Breast epithelium (tissue), 4 donors: Measurements from ENCODE around the gene MARCHF7. TPM values are rescaled to one million over a fixed set of nuclear protein-coding genes. Genes with fewer than 3 reads are reported as not detected.
"Not testable (repeated sequence)": the region's sequence is repeated elsewhere in the genome, so short reads cannot be mapped to it uniquely, and the experiment has no call there.

Source experiments
- DNase-seq, 2 donors: peaks; one replicate each; pipeline ENCODE4 v3.0.0-alpha.2; 2019; ENCODE audit warnings: low spot score in 2 of 2
- H3K27ac ChIP-seq, 2 donors: fragments of 200-600 bp; sonication (generic) in 1 of 2; one replicate each; pipeline ENCODE4 v1.5.1; 2016 to 2019; ENCODE audit warnings: mild to moderate bottlenecking in 1 of 2
- H3K27me3 ChIP-seq, 2 donors: fragments of 200-600 bp; sonication (generic) in 1 of 2; one replicate each; pipeline versions ENCODE4 v1.5.1 to v1.6.0; 2017 to 2019; ENCODE audit warnings: control low read depth in 1 of 2, mild to moderate bottlenecking in 1 of 2
- H3K36me3 ChIP-seq: fragments of 200-600 bp; one replicate; pipeline ENCODE4 v1.5.1; 2019
- H3K4me1 ChIP-seq, 2 donors: fragments of 200-600 bp; sonication (generic); one replicate each; pipeline ENCODE4 v1.5.1; 2016 to 2019; ENCODE audit warnings: control low read depth in 1 of 2
- H3K4me3 ChIP-seq, 3 donors: fragments of 200-600 bp; sonication (generic); 1 replicate in 2 of 3; 2 replicates in 1 of 3; pipeline ENCODE4 v1.5.1; 2016 to 2019; ENCODE audit warnings: mild to moderate bottlenecking in 3 of 3, moderate library complexity in 2 of 3
- H3K9me3 ChIP-seq, 2 donors: fragments of 200-600 bp; sonication (generic) in 1 of 2; one replicate each; pipeline ENCODE4 v1.5.1; 2016 to 2019; ENCODE audit warnings: control low read depth in 1 of 2
- POLR2A ChIP-seq: fragments of 450-650 bp; IDR thresholded peaks from one replicate; pipeline ENCODE4 v1.6.1; 2016; ENCODE audit warnings: antibody characterized with exemption, mild to moderate bottlenecking, moderate library complexity
- POLR2AphosphoS5 ChIP-seq, 3 donors: sonication (generic); formaldehyde crosslinking; IDR thresholded peaks; one replicate each; pipeline ENCODE4 v1.6.1; 2017; ENCODE audit warnings: antibody characterized with exemption in 3 of 3
- intact Hi-C: fragments of 100-400 bp; cut with DNase I; formaldehyde crosslinking; loops from one replicate; pipeline ENCODE4 v1.15.1; 2023; ENCODE audit warnings: low total_unique reads
- total RNA-seq, 3 donors: library from RNA; depleted of rRNA; stranded (reverse); fragments of >200 nt; gene quantifications; one replicate each; pipeline ENCODE4 v1.1.0, GENCODE V29; 2016
- TF ChIP-seq, protein P1 (sequence below), 3 donors: fragments of 450-650 bp; IDR thresholded peaks; one replicate each; pipeline ENCODE4 v1.5.1; 2016 to 2017; ENCODE audit warnings: antibody characterized with exemption in 3 of 3, mild to moderate bottlenecking in 3 of 3, moderate library complexity in 3 of 3

The MARCHF7 gene
- total RNA-seq, 3 donors from 2014 or later, result 85.9 to 154 (median 128) TPM

DNA sequence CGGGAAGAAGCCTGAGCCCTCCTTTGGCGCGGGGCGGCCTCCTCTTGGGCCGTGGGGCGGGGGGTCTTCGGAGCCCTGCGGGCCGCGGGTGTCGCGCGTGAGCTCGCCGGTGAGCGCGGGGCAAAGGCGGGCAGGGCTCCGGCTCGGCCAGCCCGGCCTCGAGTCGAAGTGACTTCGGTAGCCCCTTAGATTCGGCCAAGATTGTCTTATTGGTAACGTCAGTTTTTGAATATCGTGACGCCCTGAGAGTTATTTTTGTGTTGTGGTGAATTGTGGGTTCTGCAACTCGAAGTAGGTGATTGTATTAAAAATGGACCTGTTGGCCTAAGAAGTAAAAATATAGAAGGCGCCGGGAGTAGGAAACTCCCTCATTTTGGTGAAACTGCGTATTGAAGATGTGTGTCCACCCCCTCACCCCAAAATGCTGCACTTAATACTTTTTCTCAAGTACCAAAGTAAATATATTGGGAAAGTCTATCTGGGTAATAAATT, 669 bp downstream of the MARCHF7 start:
- Histone ChIP-seq H3K27ac (peak overlapping the region; percentile 97 to 99), H3K4me1 (peaks cover 0 to 23% of the 10 kb centered on the region in 2 donors), H3K9me3 (no peaks in the 10 kb centered on the region), H3K36me3 (peaks cover 3% of the 10 kb centered on the region), H3K4me3 (peak overlapping the region; percentile 84 to 99 (median 94)), H3K27me3 (no peaks in the 10 kb centered on the region)
- intact Hi-C loops, result no loop called here
- TF ChIP-seq POLR2A (no peak), POLR2AphosphoS5 (IDR thresholded peaks at IDR 0.05) (no peak)
- TF ChIP-seq, protein P1, sequence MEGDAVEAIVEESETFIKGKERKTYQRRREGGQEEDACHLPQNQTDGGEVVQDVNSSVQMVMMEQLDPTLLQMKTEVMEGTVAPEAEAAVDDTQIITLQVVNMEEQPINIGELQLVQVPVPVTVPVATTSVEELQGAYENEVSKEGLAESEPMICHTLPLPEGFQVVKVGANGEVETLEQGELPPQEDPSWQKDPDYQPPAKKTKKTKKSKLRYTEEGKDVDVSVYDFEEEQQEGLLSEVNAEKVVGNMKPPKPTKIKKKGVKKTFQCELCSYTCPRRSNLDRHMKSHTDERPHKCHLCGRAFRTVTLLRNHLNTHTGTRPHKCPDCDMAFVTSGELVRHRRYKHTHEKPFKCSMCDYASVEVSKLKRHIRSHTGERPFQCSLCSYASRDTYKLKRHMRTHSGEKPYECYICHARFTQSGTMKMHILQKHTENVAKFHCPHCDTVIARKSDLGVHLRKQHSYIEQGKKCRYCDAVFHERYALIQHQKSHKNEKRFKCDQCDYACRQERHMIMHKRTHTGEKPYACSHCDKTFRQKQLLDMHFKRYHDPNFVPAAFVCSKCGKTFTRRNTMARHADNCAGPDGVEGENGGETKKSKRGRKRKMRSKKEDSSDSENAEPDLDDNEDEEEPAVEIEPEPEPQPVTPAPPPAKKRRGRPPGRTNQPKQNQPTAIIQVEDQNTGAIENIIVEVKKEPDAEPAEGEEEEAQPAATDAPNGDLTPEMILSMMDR (IDR thresholded peaks at IDR 0.05), result no peak
- no peak for DNase-seq

DNA sequence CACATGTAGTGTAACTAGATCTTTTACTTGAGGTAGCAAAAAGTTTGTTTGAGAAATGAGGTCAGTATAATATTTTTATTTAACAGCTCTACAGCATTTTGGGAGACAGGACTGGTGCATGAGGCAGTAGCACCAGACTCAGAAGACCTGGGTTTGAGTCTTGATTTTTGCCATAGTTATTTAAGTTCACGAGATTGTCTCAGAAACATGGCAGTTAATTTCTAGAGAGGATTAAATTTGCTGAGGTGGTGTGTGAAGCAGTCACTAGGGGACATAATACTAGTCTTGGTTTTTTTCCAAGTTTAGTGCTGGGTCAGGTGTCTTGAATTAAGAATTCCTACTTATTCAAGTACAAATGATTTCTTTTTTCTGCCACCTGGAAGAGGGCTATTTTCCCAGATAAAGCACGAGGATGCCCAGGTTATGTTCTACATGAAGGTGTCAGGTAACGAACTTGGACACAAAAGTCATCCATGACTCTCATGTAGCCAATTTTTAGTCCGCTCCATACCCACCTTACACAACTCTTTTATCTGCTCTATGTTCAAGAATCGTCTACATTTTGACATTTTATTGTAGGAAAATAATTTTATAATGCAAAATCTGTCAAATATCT, 1.4 kb downstream of the MARCHF7 start:
- no peaks in the 10 kb centered on the region for H3K27me3 ChIP-seq
- no peak for DNase-seq
- H3K36me3 ChIP-seq, result peaks cover 3% of the 10 kb centered on the region
- peak overlapping the region; percentile 97 to 99 for H3K27ac ChIP-seq
- H3K4me1 ChIP-seq, result peaks cover 0 to 23% of the 10 kb centered on the region in 2 donors
- TF ChIP-seq POLR2AphosphoS5 (IDR thresholded peaks at IDR 0.05), result no peak
- TF ChIP-seq POLR2A, result no peak
- TF ChIP-seq, protein P1 (IDR thresholded peaks at IDR 0.05), result no peak
- H3K9me3 ChIP-seq, result no peaks in the 10 kb centered on the region
- intact Hi-C loops, result no loop called here
- H3K4me3 ChIP-seq, result peak overlapping the region; percentile 84 to 99 (median 94)

DNA sequence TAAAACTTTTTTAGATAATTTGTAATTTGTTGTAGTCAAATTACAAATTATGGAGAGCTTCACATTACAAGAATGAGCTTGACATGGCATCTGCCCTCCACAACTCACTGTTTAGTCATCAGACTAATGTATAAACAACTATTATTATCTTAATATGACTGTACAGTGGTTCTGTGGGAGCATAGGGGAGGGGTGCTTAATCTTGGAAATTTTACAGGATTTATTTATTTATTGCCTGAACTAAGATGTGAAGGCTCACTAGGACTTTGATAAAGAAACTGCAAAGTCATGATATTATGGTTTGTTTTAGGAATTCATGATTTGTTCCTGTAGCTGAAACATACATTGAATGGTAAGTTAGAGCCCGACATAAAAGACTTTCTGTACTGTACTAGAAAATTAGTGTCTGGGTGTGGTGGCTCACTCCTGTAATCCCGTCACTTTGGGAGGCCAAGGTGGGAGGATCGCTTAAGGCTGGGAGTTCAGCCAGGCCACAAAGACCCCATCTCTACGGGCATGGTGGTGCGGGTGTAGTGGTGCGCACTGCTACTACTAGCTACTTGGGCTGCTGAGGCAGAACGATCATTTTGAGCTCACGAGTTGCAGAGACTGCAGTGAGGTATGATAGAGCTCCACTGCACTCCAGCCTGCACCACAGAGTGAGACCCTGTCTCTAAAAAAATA, 2.1 kb downstream of the MARCHF7 start:
- intact Hi-C loops, result no loop called here
- peaks cover 3% of the 10 kb centered on the region for H3K36me3 ChIP-seq
- H3K27me3 ChIP-seq, result no peaks in the 10 kb centered on the region
- peak overlapping the region in 1 of 2 donors; percentile 23 for H3K27ac ChIP-seq
- DNase-seq, result no peak
- peaks cover 0 to 23% of the 10 kb centered on the region in 2 donors for H3K4me1 ChIP-seq
- TF ChIP-seq POLR2A, result no peak
- no peak for TF ChIP-seq POLR2AphosphoS5 (IDR thresholded peaks at IDR 0.05)
- TF ChIP-seq, protein P1 (IDR thresholded peaks at IDR 0.05), result no peak
- H3K9me3 ChIP-seq, result no peaks in the 10 kb centered on the region
- H3K4me3 ChIP-seq, result peak overlapping the region in 2 of 3 donors; percentile 84 to 94

DNA sequence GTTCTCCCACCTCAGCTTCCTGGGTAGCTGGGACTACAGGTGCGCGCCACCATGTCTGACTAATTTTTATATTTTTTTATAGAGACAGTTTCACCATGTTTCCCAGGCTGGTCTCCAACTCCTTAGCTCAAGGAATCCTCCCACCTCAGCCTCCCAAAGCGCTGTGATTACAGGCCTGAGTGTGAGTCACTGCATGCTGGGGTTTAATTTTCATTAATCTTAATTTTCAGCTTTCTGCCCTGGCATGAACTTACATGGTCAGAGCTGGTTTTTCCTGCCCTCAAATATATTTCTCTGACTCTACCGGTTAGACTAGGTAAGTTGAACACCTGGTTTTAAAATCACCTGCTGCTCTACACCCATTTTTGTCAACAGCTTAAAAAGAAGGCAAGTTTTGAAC, 3.1 kb downstream of the MARCHF7 start:
- H3K9me3 ChIP-seq, result no peaks in the 10 kb centered on the region
- intact Hi-C loops, result no loop called here
- TF ChIP-seq, protein P1 (IDR thresholded peaks at IDR 0.05), result no peak
- no peak for TF ChIP-seq POLR2A
- TF ChIP-seq POLR2AphosphoS5 (IDR thresholded peaks at IDR 0.05), result no peak
- no peak overlapping the region for H3K4me3 ChIP-seq
- no peak for DNase-seq
- peaks cover 3% of the 10 kb centered on the region for H3K36me3 ChIP-seq
- H3K27me3 ChIP-seq, result no peaks in the 10 kb centered on the region
- peaks cover 0 to 23% of the 10 kb centered on the region in 2 donors for H3K4me1 ChIP-seq
- H3K27ac ChIP-seq, result peak overlapping the region in 1 of 2 donors; percentile 50

DNA sequence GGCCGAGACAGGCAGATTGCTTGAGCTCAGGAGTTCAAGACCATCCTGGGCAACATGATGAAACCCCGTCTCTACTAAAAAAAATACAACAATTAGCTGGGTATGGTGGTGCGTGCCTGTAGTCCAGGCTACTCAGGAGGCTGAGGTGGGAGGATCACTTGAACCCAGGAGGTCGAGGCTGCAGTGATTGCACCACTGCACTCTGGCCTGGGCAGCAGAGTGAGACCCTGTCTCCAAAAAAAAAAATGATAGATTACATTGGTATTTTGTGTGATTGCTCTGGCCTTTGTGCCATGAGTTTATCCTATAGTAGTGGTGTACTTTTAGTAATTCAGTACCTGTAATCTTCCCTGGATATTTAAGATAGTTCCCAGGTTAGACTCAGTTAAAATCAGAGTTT, 4.1 kb downstream of the MARCHF7 start:
- intact Hi-C loops, result not testable (repeated sequence)

More for the DNA sequence above, 4.1 kb downstream of the MARCHF7 start:
- H3K36me3 ChIP-seq, DNase-seq, H3K9me3 ChIP-seq, H3K27me3 ChIP-seq, H3K27ac ChIP-seq: not testable (repeated sequence)
- peaks cover 0 to 23% of the 10 kb centered on the region in 2 donors for H3K4me1 ChIP-seq
- peak overlapping the region in 1 of 3 donors; percentile 17 for H3K4me3 ChIP-seq
